GM18526 (cell line): ENCODE data around the gene MYO10.

Experiments
- POLR2A ChIP-seq: IDR thresholded peaks from 3 replicates; pipeline ENCODE4 v1.6.1; 2011; ENCODE audit not compliant: insufficient read length; ENCODE audit errors: extremely low read depth

Gene MYO10

GRCh38 chr5:16661713-16662112 lies 274.4 kb downstream of the MYO10 start:
- TF ChIP-seq POLR2A = no peak

DNA sequence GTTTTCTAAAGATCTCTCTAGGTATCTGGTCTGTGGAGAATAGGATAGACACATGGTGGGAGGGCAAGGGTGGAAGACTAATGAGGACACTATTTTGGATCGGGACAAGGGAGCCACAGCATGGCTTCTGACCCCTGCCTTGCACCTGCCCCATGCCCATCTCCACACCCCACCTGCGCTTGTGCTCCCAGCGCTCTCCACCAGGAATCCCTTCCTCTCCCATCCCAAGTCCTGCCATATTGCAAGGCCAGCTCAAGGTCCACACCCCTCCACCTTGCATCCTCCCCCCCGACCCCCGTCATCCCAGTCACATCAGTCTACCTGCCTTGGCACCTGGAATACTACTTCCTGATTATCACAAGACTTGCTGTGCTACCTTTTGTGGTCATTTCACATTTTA lies 275.1 kb downstream of the MYO10 start:
- no peak for TF ChIP-seq POLR2A

- TF ChIP-seq POLR2A = no peak
Observed at GRCh38 chr5:16659536-16659935, 276.6 kb downstream of the MYO10 start.

- no peak for TF ChIP-seq POLR2A
Observed at GRCh38 chr5:16656561-16657191, 279.4 kb downstream of the MYO10 start.

DNA sequence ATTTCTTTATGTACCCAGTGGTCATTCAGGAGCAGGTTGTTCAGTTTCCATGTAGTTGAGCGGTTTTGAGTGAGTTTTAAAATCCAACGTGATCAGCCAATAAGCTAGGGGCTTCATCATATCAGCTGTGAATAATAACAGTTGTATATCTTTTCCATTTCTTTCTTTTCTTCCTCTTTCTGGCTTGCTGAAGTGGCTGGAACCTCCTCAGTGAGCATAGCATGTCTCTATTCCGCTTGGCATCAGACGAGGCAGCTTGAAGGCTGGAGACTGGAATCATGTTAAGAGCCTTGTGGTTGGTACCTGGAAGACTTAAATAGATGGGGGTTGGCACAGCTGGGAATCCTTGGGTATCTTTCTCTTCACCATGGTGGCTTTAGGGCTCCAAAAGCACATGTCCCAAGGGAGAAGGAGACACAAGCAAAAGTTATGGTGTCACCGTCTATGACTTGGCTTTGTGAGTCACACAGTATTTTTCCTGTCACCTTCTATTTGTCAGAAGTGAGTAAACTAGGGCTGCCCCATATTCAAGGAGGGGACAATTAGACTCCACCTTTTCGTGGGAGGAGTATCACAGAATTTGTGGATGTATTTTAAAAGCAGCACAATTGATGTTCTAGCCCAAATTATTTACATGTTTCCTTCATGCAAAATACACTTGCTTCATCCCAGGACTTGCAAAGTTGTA lies 281.3 kb downstream of the MYO10 start:
- TF ChIP-seq POLR2A = no peak

- TF ChIP-seq POLR2A = no peak
Observed at GRCh38 chr5:16644301-16644889, 291.7 kb downstream of the MYO10 start.

DNA sequence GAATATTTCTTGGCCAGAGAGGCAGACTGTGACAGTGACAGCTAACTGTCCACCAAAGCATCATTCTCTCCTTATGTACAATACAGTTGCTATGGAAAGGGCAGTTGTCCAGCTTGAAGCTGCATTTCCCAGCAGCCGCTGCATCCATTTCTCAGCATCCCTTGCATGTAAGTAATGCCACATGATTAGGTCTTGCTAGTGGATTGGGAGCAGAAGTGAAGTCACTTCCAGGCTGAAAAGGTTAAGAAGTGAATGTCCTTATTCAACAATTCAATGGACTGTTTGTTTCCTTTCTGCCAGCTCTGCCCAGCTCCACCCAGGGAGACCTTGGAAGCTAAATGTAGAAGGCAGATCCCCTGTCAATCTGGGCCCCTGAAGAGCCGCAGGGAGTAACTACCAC lies 293.2 kb downstream of the MYO10 start:
- TF ChIP-seq POLR2A = no peak

- TF ChIP-seq POLR2A = no peak
Observed at GRCh38 chr5:16639206-16639605, 296.9 kb downstream of the MYO10 start.

DNA sequence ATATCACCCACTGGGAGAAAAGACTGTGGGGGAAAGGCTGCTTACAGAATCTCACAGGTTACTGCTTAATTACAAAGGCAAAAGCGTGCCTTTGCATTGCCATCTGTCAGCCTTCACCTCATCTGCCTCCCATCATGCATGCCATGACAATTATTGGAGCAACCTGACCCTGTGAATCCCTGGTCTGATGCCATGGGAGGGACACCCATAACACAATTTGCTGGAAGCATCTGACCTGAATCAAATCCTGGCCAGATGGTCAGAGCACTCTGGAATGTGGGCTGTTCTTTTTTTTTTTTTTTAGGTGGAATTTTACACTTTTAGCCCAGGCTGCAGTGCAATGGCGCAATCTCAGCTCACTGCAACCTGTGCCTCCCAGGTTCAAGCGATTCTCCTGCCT lies 307.7 kb downstream of the MYO10 start:
- no peak for TF ChIP-seq POLR2A

DNA sequence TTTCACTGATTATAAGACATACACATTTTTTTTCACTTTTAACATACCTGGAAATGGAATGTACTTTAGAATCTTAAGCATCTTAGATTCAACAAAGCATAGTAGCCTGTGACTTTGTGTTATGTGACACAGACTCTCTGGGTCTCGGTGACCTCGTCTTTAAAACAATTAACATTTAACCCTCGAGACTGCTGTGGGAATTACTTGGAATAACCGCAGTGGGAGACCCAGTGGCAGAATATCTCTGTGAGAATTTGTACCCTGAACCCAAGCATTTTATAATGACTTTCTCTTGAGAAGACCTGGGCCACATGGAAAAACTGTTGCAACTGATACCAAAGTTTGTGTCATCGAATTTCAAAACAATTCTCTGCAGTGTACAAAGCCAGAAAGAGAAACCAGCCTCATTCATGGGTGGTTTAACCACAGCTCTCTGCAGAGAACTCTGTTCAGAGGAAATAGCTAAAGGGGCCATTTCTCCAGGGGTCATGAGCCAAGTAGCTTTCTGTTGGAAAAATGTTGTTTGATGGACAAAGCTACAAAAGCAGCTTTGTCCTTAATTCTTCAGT lies 309.3 kb downstream of the MYO10 start:
- TF ChIP-seq POLR2A = no peak

DNA sequence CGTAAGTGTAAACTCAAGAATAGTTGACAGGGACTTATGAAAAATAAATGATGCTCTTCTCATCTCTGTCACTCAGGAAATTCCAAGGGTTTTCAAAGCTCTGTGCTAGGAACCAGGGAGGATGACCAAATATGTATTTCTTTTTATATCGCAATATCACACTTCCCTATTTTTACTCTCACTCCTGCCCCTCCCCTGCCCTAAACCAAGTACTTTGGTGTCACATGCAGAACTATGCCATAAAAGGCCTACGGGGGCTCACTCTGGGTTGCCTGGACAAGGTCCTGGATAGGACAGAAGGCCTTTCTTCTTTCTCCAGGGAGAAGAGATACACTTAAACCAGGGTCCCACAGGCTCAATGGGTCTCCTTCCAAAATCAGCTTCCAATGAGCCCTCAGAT lies 311.0 kb downstream of the MYO10 start:
- no peak for TF ChIP-seq POLR2A

DNA sequence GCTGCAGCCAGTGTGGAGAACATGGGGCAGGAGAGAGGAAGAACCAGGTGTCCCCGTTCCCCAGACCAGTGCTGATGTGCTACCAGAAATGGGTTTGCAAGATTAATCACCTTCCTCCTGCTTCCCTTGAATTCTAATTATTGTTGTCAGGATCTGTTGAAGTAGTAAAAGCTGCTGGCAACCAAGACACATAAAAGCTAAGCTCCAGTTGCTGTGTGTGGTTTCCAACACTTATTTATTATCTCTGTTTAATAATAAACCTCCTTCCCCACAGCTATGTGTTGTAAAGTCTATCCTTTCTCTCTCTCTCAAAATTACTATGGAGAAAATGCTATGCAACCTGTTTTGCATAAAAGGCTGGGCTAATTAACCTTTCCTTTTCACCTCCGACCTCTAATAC lies 317.0 kb downstream of the MYO10 start:
- TF ChIP-seq POLR2A = no peak

- TF ChIP-seq POLR2A = no peak
Observed at GRCh38 chr5:16618138-16618897, 317.8 kb downstream of the MYO10 start.

DNA sequence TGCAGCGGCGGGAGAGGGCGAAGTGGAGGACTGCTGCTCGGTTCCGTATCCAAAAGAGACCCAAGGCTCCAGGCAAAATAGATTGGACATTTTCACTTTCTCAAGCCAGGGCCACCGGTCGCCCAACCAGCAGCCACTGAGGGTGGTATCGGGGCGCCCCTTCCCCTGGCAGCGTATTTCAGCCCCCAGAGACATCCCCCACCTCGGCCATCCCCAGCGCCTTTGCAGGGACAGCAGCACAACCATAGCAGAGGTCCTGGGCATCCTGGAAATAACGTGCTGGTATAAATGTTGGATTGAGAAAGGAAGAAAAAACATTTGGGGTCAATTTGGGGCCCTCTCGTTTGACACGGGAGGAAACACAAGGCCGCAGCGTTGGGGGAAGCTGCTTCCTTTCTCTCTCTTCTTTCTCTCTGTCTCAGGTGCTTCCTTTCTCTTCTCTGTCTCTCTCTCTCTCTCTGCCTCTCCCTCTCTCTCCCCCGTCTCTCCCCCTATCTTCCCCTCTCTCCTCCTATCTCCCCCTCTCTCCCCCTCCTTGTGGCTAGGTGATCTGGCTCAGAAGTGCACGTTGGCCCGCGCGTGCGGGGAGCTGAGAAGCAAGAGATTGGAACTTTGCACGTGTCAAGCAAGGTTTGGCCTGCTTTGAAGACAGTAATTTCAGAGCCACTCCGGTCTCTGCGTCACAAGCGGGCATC lies 318.7 kb downstream of the MYO10 start:
- no peak for TF ChIP-seq POLR2A
